Stromal cell of bone marrow (primary cell): ENCODE measurements around the gene RASSF8.

Source experiments
- DNase-seq: peaks from one replicate; pipeline ENCODE4 v3.0.0-alpha.2; 2012; ENCODE audit warnings: low read depth

The RASSF8 gene

DNA sequence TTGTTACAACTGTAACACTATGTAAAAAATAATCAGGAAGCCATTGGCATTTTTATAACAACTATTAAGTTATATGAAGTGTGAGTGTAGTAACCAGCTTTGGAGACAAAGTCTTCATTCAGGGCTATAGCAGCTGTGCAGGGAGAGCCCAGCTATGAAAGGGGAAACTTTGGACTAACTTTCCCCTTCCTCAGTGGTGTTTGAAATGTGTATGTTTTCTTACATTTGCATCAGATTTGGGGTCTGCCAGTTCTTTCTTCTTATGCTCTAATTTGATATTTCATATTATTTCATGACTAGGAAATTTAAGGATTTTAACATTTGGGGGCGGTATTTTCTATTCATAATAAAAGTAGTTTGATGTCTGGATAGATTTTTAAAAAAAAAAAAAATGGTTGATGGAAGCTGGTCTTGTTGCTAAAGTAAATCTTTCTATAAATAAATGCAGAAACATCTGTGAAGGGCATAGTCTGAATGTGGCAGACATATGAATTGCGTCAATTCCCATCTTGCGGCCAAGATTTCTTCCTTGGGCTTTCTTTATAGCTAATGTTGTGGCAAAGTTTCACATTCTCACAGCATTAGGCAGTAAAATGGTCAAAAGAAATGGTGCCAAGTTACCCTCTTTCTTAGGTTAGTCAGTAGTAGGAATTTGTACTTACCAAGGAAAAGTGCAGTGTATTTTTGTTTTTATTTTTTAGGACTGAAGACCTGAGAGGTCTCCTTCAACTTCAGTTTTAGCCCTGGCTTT lies 35.6 kb downstream of the RASSF8 start:
- DNase-seq, result peak; percentile 80

DNA sequence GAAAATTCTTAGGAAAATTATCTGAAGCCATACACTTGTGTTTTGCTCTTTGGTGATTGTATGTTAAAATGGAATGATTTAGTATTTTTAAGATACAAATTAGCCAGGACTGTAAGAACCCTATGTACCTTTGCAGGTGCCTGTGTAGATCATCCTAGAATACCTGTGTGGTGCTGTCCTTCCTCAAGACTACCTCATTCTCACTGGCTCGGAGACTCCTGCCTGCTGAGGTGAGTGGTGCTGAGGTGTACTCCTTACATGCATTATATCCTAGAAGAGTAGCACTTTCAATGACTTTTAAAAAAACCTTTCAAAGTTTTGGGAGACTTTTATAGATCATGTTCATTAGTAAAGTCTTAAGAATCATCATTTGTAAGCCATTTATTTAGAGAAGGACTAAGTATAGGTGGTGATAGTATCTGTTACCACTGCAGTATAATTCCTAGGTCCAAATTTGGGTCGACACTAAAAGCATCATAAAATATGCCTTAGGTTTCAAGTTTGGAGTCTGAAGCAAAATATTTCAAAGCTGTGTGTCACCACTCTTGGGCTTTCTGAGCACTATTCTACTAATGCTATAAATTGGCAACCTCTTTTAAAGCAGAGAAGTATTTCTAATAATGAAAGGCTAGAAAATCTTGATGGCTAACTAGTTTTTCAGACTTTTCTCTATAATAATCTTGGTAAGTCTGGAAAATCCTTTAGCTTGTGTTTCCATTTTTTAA lies 36.6 kb downstream of the RASSF8 start:
- DNase-seq, result no peak

DNA sequence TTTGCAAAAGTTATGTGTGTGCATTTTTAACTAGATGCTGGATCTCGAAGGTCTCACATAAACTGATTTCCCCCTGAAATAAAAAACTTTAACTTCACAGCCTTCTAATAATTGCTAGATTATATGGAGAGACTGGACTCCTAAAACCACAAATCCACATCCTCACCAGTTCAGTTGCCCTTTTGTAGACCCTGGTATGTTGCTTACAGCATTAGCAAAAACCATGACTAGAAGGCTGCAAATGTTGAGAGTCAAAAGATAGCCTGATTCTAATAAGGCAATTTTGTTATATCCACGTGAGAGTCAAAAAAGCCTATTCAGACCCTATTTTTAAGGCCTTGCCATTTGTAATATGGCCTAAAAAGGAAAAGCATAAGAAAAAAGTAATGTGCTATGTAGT lies 37.4 kb downstream of the RASSF8 start:
- DNase-seq, result no peak

DNA sequence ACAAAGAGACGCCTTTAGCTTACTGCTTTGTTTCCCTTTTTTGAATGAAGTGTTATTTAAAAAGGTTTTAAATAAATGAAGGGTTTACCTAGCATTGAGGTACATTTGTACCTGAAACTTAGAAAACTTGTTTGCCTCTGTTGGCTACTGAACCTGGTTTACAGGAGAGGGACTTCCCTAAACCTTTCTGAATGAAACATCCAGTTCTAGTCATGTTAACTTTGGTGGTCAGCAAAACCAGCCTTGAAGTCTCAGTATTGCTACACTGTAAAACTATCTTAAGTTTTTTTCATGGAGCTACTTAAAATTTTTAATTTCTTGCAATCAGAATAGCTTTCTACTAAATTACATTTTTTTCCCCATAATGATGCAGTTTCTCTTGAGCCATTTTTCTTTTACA lies 38.2 kb downstream of the RASSF8 start:
- no peak for DNase-seq

DNA sequence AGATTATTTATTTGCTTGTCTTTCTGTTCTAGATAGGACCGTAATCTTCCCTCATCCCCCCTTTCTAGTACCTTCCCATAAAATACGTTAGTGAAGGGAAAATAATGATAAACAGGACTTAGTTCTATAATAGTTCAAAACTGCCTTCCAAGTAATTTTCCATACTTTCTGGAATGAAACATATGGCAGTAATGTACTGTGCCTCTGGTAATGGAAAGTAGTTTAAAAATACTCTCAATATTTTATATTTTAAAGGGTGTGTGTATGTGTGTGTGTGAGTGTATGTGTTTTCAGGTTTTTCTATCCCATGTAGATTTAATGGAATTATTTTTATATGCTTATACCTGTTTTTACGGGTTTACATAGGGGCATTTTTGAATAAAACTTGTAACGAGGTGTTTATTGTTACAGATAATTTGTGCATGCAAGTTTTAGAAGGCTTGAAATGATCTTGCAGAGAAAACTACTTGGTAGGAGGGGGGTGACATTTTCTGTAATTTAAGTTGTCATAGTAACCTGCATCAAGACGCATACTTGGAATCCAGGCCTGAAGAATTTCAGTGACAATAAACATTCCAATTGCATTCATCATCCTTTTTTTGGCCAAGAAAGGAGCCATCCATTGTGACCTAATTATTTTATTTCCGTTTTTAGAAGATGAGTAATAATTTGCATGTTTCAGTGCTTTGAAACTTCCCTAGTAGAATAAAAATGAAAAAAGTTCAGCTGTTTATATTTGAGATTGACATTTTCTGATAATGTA lies 38.9 kb downstream of the RASSF8 start:
- DNase-seq, result peak; percentile 76

DNA sequence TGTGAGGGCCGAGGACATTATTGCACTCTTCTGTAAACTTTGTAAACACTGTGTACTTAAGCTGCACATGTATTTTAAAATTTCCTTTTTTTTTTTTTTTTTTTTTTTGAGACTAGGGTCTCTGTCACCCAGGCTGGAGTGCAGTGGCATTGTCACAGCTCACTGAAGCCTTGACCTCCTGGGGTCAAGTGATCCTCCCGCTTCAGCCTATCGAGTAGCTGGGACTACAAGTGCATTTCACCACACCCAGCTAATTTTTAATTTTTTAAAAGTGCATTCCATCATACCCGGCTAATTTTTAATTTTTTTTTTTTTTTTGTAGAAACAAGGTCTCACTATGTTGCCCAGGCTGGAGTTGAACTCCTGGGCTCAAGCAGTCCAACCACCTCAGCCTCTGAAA lies 42.4 kb downstream of the RASSF8 start:
- no peak for DNase-seq

DNA sequence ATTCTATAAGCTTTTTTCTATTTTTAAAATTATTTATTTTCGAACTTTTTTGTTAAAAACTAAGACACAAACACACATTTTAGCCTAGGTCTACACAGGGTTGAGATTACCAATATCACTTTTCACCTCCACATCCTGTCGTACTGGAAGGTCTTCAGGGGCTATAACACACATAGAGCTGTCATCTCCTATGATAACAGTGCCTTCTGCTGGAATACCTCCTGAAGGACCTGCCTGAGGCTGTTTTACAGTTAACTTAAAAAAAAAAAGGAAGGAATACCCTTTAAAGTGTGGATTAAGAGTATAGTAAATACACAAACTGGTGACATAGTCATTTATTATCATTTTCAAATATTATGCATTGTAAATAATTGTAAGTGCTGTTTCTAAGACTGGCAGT lies 43.0 kb downstream of the RASSF8 start:
- DNase-seq, result no peak

DNA sequence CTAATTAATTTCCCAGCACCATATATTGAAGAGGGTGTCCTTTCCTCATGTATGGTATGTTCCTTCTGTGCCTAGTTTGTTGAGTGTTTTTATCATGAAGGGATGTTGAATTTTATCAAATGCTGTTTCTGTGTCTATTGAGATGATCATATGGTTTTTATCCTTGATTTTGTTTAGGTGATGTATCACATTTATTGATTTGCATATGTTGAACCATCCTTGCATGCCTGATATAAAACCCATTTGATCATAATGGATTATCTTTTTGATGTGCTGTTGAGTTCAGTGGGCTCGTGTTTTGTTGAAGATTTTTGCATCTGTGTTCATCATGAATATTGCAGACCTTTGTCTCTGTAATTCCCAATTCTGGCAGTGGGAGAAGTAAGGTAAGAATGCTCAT lies 44.6 kb downstream of the RASSF8 start:
- DNase-seq, result no peak

DNA sequence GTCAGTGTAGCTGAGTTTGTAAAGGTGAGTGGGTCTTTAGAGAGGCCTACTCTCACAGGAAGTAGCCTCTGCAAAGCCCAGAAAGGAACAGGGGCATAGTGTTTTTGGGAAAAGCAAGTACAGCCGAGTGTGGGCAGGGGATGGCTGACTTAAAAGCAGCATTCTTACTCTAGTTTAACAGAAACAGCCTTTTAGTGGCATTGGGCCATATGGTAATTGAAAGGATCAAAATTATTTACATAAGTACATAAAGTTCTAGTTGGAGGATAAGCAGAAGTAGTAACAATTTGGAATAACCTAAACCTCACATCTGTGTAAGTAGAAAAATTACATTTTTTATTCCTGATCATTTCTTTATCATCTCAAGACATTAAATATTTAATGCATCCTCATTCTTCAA lies 49.1 kb downstream of the RASSF8 start:
- no peak for DNase-seq

DNA sequence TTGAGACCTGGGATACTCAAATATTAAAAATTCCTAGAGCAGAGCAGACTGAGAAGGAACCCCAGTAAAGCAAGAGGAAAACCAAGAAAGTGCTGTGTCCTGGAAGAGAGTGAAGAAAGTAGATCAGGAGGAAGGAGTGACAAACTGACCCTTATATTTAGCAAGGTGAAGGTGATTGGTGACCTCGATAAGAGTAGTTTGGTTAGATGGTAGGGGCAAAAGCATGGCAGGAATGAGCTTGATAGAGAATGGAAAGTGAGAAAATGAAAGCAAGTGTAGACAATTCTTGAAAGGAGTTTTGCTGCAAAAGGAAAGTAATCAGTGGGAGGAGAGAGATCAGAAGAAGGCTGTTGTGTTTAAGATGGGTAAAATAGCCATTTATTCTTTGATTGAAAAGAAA lies 51.1 kb downstream of the RASSF8 start:
- DNase-seq, result no peak

DNA sequence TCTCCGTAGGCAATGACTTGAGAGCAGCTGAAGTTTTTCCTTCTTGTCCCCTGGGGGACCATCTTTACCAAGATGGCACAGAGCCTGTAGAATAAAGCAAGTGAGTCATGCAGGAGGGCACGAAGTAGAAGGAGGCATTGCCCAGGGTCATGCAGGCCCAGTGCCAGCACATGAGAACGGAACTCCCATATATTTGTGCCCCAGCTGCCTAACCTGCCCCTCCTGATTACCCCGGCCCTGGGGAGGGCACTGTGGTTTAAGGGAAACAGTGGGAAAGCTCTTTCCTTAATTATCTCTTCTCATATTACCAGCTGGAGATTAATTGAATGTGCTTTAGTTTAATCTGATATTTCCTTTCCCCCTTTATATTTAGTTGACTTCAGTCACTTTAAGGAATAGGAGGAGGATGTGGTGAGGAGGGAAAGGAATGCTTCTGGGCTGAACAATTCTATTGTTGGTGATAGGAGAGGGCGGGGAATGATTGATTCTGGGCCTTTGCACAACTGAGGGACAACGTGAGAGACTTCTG lies 51.9 kb downstream of the RASSF8 start:
- DNase-seq, result no peak

DNA sequence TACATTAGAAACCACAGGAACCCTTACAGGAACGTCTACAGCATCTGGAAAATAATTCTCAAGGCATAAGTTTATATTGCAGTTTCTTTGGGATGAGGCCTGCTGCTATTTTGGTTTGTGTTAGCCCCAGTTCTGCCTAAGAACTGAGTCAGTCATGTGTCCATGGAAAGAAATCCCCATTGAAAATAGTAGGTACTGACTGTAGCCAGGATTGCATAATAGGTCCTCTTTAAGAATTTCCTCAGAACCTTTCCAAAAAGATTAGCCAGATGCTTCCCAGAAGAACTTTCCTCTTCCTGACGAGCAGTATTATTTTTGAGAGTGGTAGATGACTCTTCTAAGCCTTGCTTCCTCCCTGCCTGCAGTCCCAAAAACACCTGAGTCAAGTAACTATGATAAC lies 52.6 kb downstream of the RASSF8 start:
- peak; percentile 81 for DNase-seq

DNA sequence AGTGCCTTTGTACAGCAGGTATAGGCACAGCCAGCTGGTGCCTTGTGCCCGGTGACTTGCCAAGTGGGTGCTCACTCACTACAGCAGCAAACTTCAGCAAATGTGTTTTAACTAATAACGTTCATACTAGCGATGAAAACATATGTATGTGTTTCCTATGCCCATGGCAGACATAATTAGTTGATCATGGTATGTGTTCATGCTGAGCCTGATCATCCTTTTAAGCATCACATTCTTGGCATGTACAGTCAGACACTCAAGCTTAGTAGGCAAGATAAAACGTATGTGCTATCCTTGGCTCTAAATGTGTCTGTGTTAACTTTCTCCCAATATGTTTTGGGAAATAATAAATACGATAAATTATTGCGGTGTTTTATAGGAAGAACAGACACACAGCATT lies 55.6 kb downstream of the RASSF8 start:
- DNase-seq, result no peak

DNA sequence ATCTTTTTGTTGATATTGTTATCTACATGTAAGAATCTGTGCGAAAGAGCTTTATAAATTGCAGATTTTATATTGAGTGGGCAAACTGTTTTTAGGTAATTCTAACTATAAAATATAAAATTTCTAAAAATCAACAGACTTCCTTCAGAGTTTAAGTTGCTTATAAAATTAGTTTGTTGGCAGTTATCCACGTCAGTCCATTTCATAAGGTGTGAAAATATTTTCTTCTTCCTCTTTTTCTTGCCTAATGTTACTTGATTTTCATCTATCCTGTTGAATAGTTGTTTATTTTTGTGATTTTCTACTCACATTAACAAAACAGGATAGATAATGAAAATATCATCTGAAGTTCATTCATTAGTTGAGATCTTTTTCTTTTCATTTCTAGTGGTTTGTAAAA lies 58.0 kb downstream of the RASSF8 start:
- no peak for DNase-seq

DNA sequence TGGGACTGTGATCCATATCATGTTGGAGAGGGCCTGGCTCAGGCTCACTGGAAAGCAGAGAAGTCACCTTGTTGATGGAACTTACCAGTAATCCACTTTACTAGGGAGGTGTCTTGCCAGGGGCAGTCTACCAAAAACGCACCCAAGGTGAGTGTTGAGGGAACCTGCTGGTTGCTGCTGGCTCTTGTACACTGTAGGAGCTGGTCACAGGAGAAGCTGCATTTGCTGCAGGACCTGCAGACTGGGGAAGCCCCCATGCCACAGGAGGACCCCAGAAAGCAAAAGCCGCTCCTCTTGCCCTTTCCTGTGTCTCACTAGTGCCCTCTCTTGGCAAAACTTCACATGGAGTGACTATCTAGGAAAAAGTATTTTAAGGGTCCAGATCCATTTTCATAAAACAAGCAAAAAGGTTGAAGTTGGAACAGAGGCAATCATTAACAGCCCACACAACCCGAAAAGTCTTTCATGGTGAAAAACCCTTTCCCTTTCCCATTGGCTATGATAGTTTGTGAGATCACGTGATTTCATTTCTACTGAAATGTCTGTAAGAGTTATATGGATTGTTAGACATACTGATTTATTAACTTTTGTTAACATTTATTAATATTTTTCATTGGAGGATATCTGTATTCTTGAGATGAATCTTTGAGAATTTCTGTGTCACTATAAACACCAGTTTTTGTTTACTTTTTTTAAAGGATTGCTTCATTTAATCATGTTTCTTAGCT lies 59.2 kb downstream of the RASSF8 start:
- DNase-seq, result no peak

DNA sequence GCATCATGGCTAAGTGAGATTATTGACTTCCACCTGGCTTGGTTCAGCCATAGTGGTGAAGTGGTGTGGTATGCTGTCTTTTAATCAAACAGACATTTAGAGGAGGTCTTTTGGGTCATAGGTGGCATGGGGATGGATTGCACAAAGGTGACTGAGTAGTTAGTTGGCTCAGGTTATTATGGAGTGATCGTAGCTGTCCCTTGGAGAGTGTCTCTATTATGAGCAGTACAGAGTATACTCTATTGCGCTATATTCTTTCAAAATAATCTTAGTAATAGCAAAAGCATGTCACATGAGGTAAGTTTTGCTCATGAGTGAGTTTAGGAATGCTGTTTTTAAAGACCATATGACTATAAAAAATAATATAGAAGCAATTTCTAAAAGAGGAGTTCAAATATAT lies 60.4 kb downstream of the RASSF8 start:
- no peak for DNase-seq

DNA sequence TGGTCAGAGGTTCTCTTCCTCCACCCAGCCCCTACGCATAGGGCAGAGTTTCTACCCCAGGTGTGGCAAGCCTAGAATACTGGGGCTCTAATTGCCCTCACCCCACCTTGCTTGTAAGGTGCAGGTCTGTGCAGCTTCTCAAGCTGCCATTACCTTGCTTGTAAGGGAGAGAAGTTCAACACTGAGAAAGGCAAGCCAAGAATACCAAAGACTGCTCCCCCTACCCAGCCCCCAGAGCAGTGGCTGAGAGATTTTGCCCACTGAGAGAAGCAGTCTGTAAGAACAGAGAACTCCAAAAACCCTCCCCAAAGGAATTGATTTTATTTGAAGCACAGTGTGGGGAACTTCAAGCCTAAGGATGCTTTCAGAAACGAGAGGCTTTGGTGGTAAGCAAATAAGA lies 63.1 kb downstream of the RASSF8 start:
- DNase-seq, result no peak

DNA sequence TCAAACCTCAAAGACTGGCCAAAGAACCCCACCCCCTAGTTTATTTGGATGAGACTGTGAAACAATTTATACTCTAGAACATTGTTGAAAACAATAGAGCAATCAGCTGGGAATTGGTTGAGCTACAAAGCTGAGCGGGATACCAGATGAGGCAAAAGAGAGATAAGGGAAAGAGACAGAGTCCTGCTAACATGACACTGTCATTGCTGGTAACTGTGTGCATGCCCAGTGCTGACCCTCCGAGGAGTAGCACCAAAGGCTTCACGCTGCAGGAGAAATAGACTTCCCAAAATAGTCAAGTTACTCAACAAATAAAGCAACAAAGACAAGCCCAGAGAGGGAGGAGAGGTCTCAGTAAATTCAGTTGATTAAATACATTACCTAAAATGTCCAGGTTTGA lies 63.6 kb downstream of the RASSF8 start:
- DNase-seq, result no peak

DNA sequence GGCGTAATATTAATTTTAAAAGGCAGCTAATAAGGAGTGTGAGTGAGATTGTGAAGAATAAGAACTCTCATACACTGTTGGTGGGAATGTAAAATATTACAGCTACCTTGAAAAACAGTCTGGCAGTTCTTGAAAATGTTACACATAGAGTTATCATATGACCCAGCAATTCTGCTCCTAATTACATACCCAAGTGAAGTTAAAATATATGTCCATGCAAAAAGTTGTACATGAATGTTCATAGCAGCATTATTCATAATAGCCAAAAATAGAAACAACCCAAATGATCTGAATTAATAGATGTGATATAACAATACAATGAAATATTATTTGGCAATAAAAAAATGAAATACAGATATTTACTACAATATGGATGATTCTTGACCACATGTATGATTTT lies 68.2 kb downstream of the RASSF8 start:
- DNase-seq, result no peak

DNA sequence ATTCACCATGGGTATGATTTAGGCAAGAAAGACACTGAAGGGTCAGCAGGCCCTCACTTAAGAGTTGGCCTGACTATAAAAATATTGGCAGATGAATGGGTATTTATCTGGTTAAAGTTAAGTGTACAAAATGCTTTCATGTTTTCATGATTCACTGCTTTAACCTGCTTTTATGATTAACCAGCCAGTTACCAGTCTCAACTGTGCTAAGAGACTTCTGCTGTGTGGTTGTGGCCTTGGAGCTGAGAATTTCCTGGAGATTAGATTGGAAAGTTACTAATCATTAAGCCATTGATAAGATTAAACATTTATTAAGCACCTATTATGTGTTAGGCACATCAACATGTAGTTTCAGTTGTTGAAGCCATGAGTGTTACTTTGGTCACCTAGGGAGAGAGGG lies 68.9 kb downstream of the RASSF8 start:
- no peak for DNase-seq

DNA sequence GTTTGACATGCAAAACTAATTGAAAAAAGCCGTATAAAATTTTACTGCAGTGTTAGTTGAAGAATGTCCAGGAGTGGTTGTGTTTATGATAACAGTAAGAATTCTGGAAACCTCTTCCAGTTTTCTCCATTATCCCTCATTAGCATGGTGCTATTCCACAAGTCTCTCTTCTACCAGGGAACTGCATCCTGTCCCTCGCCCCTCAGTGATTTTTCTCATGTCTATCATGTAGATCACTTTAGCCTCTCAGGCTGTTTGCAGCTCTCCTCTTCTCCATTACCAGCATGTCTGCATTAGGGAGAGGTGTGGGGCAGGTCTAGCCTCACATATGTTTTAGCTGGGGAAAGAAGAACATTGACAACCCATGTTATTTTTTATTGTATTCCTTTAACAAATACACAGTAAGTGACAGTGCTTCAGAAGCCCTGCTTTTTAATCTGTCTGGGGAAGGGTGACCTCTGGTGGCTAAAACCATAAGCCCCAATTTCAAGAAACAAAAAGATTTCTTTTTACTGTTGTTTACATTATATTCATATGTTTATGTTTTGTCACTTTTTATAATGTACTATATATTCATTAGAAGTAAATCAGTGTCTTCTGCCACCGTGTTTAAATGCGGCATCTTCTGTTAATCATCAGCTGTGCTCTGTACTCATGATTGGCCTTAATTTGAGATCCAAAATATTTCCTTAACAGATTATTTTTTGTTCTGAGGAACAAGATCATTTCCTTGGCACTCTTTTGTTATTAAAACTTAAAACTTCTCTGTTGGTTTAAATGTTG lies 70.7 kb downstream of the RASSF8 start:
- DNase-seq, result no peak

DNA sequence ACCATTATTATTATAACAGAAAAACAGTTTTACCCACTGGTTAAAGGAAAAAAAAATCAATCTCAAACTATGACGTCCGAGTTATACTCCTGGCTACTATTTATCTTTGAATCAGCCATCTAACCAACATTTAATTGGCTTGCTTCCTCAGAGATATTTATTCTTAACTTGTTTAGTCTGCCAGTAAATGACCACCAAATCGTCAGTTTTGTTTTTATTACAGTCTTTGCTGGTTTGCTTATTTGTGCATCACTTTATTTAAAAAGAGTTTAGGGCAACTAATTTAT lies 71.2 kb downstream of the RASSF8 start:
- no peak for DNase-seq
